Natural killer cell (primary cell): ENCODE results near the gene LIME1. TPM values are rescaled to one million over a fixed set of nuclear protein-coding genes. Genes with fewer than 3 reads are reported as not detected.
A peak's percentile ranks its signal among the peaks of the same experiment; 100 is the strongest.
"Not testable (repeated sequence)": the region's sequence is repeated elsewhere in the genome, so short reads cannot be mapped to it uniquely, and the experiment has no call there.

Experiments used
- ATAC-seq, 3 donors: fragments of 150-1000 bp in 2 of 3; fragments of 200-7000 bp in 1 of 3; cut with Tn5 transposase; 1 replicate in 1 of 3; 2 replicates in 2 of 3; pipeline ENCODE4 v1.10.0; 2021; ENCODE audit warnings: mild to moderate bottlenecking in 2 of 3, moderate library complexity in 2 of 3
- DNase-seq, 2 donors: peaks; one replicate each; pipeline versions ENCODE4 v3.0.0 to v3.0.0-alpha.2; 2013 to 2021; ENCODE audit warnings: mixed read lengths in 1 of 2
- H3K27ac ChIP-seq: one replicate; pipeline ENCODE4 v1.5.1; 2013; ENCODE audit warnings: mild to moderate bottlenecking, low read length
- H3K27me3 ChIP-seq: one replicate; pipeline ENCODE4 v1.6.1; 2013; ENCODE audit warnings: low read length; ENCODE audit not compliant: control insufficient read depth, insufficient read depth
- H3K36me3 ChIP-seq: one replicate; pipeline ENCODE4 v1.6.1; 2013; ENCODE audit warnings: low read length; ENCODE audit not compliant: control insufficient read depth, insufficient read depth
- H3K4me1 ChIP-seq: one replicate; pipeline ENCODE4 v1.6.1; 2013; ENCODE audit warnings: low read length; ENCODE audit not compliant: control insufficient read depth, insufficient read depth
- H3K4me3 ChIP-seq: one replicate; pipeline ENCODE4 v1.5.1; 2013; ENCODE audit warnings: low read length
- H3K9me3 ChIP-seq: one replicate; pipeline ENCODE4 v1.6.1; 2013; ENCODE audit warnings: low read length; ENCODE audit not compliant: control insufficient read depth, insufficient read depth
- H3K27ac Mint-ChIP-seq, 2 donors: one replicate each; pipeline ENCODE4 v1.8.0; 2022; ENCODE audit warnings: mild to moderate bottlenecking in 2 of 2, mixed read lengths in 2 of 2, moderate library complexity in 1 of 2
- H3K27me3 Mint-ChIP-seq, 2 donors: one replicate each; pipeline ENCODE4 v1.8.0; 2022; ENCODE audit warnings: low read depth in 2 of 2, mixed read lengths in 2 of 2
- H3K36me3 Mint-ChIP-seq: one replicate; pipeline ENCODE4 v1.8.0; 2022; ENCODE audit warnings: mixed read lengths
- H3K4me1 Mint-ChIP-seq, 2 donors: one replicate each; pipeline ENCODE4 v1.8.0; 2022; ENCODE audit warnings: mixed read lengths in 2 of 2
- H3K4me3 Mint-ChIP-seq: one replicate; pipeline ENCODE4 v1.8.0; 2022; ENCODE audit warnings: mild to moderate bottlenecking, moderate library complexity, mixed read lengths
- H3K9me3 Mint-ChIP-seq, 2 donors: one replicate each; pipeline ENCODE4 v1.8.0; 2022; ENCODE audit warnings: mixed read lengths in 2 of 2
- WGBS: methylation state at CpG from one replicate; pipeline ENCODE4 v1.1.7; 2013; ENCODE audit warnings: missing lambda C conversion rate; ENCODE audit not compliant: insufficient coverage; 5-methylcytosine and 5-hydroxymethylcytosine counted together
- intact Hi-C: fragments of 100-400 bp; cut with micrococcal nuclease; formaldehyde crosslinking; loops from one replicate; pipeline ENCODE4 v1.14.2; 2022
- total RNA-seq, 4 donors: library from RNA; stranded (reverse); fragments of 120-200 nt in 1 of 4; gene quantifications; one replicate each; pipeline versions ENCODE4 v1.2.3 to v1.2.4, GENCODE V29; 2013 to 2022
- TF ChIP-seq, protein P1 (sequence below): fragments of 200-600 bp; IDR thresholded peaks from one replicate; pipeline ENCODE4 v1.8.0; 2022; ENCODE audit warnings: antibody characterized with exemption

The LIME1 gene
- total RNA-seq, 3 donors from 2014 or later (not counting 1 experiment from before 2014, with no cell fraction given), result 86.5 to 94.4 (median 91.7) TPM

DNA sequence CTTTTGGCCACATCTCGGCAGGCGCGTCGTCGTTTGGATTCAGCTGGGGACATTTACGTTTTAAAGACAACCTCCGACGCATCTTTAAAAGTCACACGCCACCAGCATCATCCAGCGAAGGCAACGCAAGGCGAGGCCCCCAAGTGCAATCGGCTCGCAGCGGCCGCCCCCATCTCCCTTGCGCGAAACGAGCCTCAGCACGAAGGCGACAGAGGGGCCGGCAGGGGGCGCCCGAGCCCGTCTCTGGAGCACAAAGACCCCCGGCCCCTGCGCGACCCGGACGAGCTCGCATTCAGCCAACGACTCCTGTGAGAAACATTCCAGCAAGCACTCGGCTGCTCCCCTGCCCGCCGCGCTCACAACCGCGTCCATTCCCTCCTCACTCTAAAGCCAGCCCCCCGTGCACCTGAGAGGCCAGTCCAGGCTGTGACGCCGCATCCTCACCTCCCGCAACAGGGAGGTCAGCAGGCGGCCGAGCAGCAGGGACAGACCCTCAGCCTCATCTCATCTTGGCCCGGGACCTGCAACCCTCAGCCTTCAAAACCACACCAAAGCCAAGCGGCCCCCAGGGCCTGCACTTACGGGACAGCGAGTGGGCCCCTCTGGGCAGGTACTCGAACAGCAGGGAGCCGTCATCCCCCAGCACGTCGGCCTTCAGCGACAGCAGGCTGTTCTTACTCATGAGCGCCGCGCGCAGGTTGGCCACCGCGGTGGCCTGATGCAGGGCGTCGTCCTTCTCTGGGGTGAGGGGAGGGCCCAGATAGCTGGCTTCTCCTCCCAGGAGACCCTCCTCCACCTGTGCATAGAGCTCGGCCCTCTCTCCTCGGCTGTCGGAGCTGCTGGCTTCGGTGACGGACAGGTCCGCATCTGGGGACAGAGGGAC is 38.9 kb downstream of the LIME1 start:
- Mint-ChIP-seq H3K27ac (no peak overlapping the region), H3K27me3 (no peaks in the 10 kb centered on the region), H3K36me3 (no peaks in the 10 kb centered on the region), H3K4me3 (no peak overlapping the region), H3K9me3 (no peaks in the 10 kb centered on the region), H3K4me1 (no peaks in the 10 kb centered on the region)
- DNase-seq, result peak in 1 of 2 donors; percentile 53
- H3K9me3 ChIP-seq, result no peaks in the 10 kb centered on the region
- no peaks in the 10 kb centered on the region for H3K27me3 ChIP-seq
- intact Hi-C loops, result no loop called here
- no peak overlapping the region for H3K27ac ChIP-seq
- ATAC-seq, result peak in 1 of 3 donors; percentile 42
- TF ChIP-seq, protein P1, sequence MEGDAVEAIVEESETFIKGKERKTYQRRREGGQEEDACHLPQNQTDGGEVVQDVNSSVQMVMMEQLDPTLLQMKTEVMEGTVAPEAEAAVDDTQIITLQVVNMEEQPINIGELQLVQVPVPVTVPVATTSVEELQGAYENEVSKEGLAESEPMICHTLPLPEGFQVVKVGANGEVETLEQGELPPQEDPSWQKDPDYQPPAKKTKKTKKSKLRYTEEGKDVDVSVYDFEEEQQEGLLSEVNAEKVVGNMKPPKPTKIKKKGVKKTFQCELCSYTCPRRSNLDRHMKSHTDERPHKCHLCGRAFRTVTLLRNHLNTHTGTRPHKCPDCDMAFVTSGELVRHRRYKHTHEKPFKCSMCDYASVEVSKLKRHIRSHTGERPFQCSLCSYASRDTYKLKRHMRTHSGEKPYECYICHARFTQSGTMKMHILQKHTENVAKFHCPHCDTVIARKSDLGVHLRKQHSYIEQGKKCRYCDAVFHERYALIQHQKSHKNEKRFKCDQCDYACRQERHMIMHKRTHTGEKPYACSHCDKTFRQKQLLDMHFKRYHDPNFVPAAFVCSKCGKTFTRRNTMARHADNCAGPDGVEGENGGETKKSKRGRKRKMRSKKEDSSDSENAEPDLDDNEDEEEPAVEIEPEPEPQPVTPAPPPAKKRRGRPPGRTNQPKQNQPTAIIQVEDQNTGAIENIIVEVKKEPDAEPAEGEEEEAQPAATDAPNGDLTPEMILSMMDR, result peak; percentile 37
- WGBS, result 80% methylated on average over 67 of the region's 67 CpGs
- no peaks in the 10 kb centered on the region for H3K36me3 ChIP-seq
- H3K4me1 ChIP-seq, result no peaks in the 10 kb centered on the region
- H3K4me3 ChIP-seq, result no peak overlapping the region

DNA sequence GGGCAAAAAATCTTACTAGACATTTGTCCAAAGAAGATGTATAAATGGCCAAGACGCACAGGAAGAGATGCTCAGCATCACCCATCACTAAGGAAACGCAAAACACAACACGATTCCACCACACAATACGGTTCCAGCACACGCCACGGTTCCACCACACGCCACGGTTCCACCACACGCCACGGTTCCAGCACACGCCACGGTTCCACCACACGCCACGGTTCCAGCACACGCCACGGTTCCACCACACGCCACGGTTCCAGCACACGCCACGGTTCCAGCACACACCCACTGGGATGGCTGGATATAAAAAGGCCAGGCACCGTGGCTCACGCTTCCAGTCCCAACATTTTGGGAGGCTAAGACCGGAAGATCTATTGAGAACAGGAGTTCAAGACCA is 40.4 kb downstream of the LIME1 start:
- 89% methylated on average over 16 of the region's 23 CpGs for WGBS
- not testable (repeated sequence) for H3K27ac Mint-ChIP-seq

DNA sequence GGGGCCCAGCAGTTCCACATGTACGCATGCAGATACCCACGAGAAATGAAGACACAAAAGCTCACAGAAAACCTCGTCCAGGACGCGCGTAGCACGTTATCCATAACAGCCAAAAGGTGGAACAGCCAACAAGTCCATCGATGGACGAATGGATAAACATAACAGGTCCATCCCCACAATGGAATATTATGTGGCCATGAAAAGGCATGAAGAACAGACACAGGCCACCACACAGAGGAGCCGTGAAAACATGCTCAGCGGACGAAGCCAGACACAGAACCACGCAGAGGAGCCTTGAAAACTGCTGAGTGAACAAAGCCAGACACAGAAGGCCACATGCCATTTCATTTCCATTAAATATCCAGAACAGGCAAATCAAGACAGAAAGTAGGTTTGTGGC is 41.1 kb downstream of the LIME1 start:
- 98% methylated on average over 13 of the region's 13 CpGs for WGBS
- Histone ChIP-seq H3K4me3 (no peak overlapping the region), H3K27ac (no peak overlapping the region), H3K27me3 (no peaks in the 10 kb centered on the region), H3K4me1 (peaks cover 6% of the 10 kb centered on the region), H3K9me3 (no peaks in the 10 kb centered on the region), H3K36me3 (no peaks in the 10 kb centered on the region)
- intact Hi-C loops, result no loop called here
- ATAC-seq (no peak), DNase-seq (no peak)
- no peak overlapping the region for H3K27ac Mint-ChIP-seq
- H3K27me3 Mint-ChIP-seq, result no peaks in the 10 kb centered on the region
- H3K36me3 Mint-ChIP-seq, result no peaks in the 10 kb centered on the region
- H3K4me3 Mint-ChIP-seq, result no peak overlapping the region
- H3K9me3 Mint-ChIP-seq, result no peaks in the 10 kb centered on the region
- TF ChIP-seq, protein P1, result no peak
- no peaks in the 10 kb centered on the region for H3K4me1 Mint-ChIP-seq

More for the DNA sequence above, 40.4 kb downstream of the LIME1 start:
- H3K36me3 Mint-ChIP-seq, intact Hi-C loops, H3K4me3 ChIP-seq, H3K4me3 Mint-ChIP-seq, H3K27me3 ChIP-seq, DNase-seq, H3K4me1 ChIP-seq, H3K9me3 ChIP-seq, H3K27ac ChIP-seq, ATAC-seq, H3K36me3 ChIP-seq, H3K9me3 Mint-ChIP-seq, H3K27me3 Mint-ChIP-seq, H3K4me1 Mint-ChIP-seq: not testable (repeated sequence)

DNA sequence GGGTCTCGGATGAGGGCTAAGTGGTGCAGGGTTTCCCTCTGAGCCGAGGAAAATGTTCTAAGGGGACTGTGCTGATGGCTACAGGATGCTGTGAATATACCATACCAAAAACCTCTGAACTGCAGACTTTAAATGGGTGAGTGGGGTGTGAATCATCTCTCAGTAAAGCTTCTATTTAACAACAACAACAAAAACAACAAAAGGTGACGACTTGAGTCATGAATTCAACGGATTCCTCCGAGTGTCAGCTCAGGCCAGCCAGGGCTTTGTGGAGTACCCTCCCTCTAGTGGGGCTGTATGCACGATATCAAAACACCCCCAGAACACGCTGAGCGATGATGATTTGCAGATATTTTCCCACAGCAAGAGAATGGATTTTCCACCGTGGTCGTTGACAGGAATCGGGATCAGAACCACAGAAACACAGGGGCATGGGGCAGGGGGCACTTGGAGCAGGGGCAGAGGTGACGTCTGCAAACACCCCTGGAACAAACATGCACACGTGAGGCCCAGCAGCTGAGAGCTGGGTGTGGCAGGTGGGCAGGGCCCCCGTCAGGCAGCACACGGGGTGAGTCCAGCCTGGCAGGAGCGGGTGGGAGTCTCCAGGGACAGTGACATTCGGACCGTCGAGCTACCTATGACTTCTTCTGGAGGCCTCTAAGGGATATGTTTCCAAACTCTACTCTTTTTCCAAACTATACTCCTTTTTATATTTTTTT is 41.7 kb downstream of the LIME1 start:
- Histone ChIP-seq H3K9me3 (no peaks in the 10 kb centered on the region), H3K27me3 (no peaks in the 10 kb centered on the region), H3K27ac (no peak overlapping the region), H3K4me3 (no peak overlapping the region), H3K36me3 (no peaks in the 10 kb centered on the region), H3K4me1 (peaks cover 7% of the 10 kb centered on the region)
- Mint-ChIP-seq H3K4me1 (no peaks in the 10 kb centered on the region), H3K36me3 (no peaks in the 10 kb centered on the region), H3K27ac (no peak overlapping the region), H3K4me3 (no peak overlapping the region), H3K27me3 (no peaks in the 10 kb centered on the region), H3K9me3 (no peaks in the 10 kb centered on the region)
- TF ChIP-seq, protein P1, result no peak
- DNase-seq (no peak), ATAC-seq (no peak)
- intact Hi-C loops, result no loop called here
- WGBS, result 66% methylated on average over 19 of the region's 19 CpGs
